Nephron (organoid): ENCODE measurements around the gene CEP97.
"Not testable (repeated sequence)": the region's sequence is repeated elsewhere in the genome, so short reads cannot be mapped to it uniquely, and the experiment has no call there.

Experiments
- H3K27ac Mint-ChIP-seq, 3 experiments: 2 replicates each; pipeline ENCODE4 v1.8.0; 2020; ENCODE audit warnings: mixed read lengths in 3 of 3, mild to moderate bottlenecking in 2 of 3, moderate library complexity in 1 of 3
- H3K27me3 Mint-ChIP-seq: 2 replicates; pipeline ENCODE4 v1.8.0; 2021; ENCODE audit warnings: low read depth, mild to moderate bottlenecking, moderate library complexity, mixed read lengths
- H3K36me3 Mint-ChIP-seq: 2 replicates; pipeline ENCODE4 v1.8.0; 2020; ENCODE audit warnings: low read depth, mixed read lengths
- H3K4me1 Mint-ChIP-seq: 2 replicates; pipeline ENCODE4 v1.8.0; 2020; ENCODE audit warnings: mixed read lengths
- H3K4me3 Mint-ChIP-seq, 3 experiments: 2 replicates each; pipeline ENCODE4 v1.8.0; 2020; ENCODE audit warnings: mild to moderate bottlenecking in 3 of 3, mixed read lengths in 3 of 3, moderate library complexity in 2 of 3
- H3K9me3 Mint-ChIP-seq: 2 replicates; pipeline ENCODE4 v1.8.0; 2020; ENCODE audit warnings: mixed read lengths
- CTCF ChIP-seq, 3 experiments: fragments of 200-600 bp; sonication (generic); IDR thresholded peaks; one replicate each; pipeline ENCODE4 v1.5.0; 2021; ENCODE audit warnings: antibody characterized with exemption in 3 of 3; ENCODE audit not compliant: unreplicated experiment in 3 of 3

The CEP97 gene

GRCh38 chr3:101701696-101702634, 22.4 kb upstream of the CEP97 start:
- Mint-ChIP-seq H3K4me3 (no peak overlapping the region), H3K4me1 (peaks cover 6% of the 10 kb centered on the region), H3K36me3 (no peaks in the 10 kb centered on the region), H3K27me3 (peaks cover 3% of the 10 kb centered on the region), H3K9me3 (no peaks in the 10 kb centered on the region), H3K27ac (no peak overlapping the region)
- no peak for TF ChIP-seq CTCF (IDR thresholded peaks at IDR 0.05; ENCODE audit: unreplicated experiment in 3 of 3)

DNA sequence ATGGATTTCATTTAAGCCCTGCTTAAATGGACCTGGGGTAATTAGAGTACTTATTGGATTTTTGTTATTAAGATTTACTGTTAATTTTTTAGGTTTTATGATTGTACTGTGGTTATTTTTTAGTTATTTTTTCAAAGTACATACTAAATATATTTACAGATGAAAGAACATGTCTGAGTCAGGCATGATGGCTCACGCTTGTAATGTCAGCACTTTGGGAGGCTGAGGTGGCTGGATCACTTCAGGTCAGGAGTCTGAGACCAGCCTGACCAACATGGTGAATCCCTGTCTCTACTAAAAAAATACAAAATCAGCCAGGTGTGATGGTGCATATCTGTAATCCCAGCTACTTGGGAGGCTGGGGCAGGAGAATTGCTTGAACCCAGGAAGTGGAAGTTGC, 21.7 kb upstream of the CEP97 start:
- Mint-ChIP-seq H3K4me3 (no peak overlapping the region), H3K9me3 (no peaks in the 10 kb centered on the region), H3K4me1 (peaks cover 5% of the 10 kb centered on the region), H3K27ac (no peak overlapping the region), H3K27me3 (peaks cover 3% of the 10 kb centered on the region), H3K36me3 (no peaks in the 10 kb centered on the region)
- TF ChIP-seq CTCF (IDR thresholded peaks at IDR 0.05; ENCODE audit: unreplicated experiment in 3 of 3): no peak

DNA sequence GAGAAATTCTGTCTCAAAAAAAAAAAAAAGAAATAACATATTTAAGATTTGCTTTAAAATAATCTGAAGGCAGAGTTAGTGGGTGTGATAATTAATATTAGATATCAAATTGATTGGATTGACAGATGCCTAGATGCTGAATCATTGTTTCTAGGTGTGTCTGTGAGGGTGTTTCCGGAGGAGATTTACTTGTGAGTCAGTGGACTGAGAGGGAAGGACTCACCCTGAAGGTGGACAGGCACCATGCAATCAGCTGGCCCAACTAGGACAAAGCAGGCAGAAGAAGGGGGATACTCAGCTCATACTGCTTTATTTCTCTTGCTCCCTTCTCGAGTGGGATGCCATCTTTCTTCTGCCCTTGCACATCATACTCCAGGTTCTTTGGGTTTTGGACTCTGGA, 21.2 kb upstream of the CEP97 start:
- Mint-ChIP-seq H3K36me3 (no peaks in the 10 kb centered on the region), H3K9me3 (no peaks in the 10 kb centered on the region), H3K27me3 (peaks cover 3% of the 10 kb centered on the region), H3K4me3 (no peak overlapping the region), H3K4me1 (peaks cover 5% of the 10 kb centered on the region), H3K27ac (no peak overlapping the region)
- no peak for TF ChIP-seq CTCF (IDR thresholded peaks at IDR 0.05; ENCODE audit: unreplicated experiment in 3 of 3)

- H3K27ac Mint-ChIP-seq, H3K4me3 Mint-ChIP-seq, H3K4me1 Mint-ChIP-seq, H3K9me3 Mint-ChIP-seq, H3K27me3 Mint-ChIP-seq, H3K36me3 Mint-ChIP-seq: not testable (repeated sequence)
Measured at GRCh38 chr3:101704639-101705038, 19.8 kb upstream of the CEP97 start.

DNA sequence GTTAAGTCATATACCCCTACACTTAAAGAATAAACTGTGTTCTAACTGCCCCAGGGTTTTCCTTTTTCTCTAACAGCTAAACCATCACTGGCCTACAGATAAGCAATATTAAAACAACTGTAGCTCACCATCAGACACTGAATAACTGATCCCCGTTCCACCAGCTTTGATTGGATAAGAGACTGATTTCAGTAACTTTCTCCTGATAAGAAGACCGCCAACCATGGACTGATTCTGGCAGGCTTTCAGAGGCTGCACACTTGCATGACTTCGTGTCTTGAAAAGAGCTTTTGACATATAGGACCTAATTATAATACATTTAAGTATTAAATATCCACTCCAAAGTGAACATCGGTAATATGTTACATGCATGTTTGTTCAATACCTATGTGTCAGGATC, 15.3 kb upstream of the CEP97 start:
- peaks cover 9% of the 10 kb centered on the region for H3K27me3 Mint-ChIP-seq
- H3K27ac Mint-ChIP-seq: no peak overlapping the region
- no peaks in the 10 kb centered on the region for H3K9me3 Mint-ChIP-seq
- H3K36me3 Mint-ChIP-seq: no peaks in the 10 kb centered on the region
- H3K4me1 Mint-ChIP-seq: no peaks in the 10 kb centered on the region
- TF ChIP-seq CTCF (IDR thresholded peaks at IDR 0.05; ENCODE audit: unreplicated experiment in 3 of 3): no peak
- H3K4me3 Mint-ChIP-seq: no peak overlapping the region

GRCh38 chr3:101718455-101718854, 6.0 kb upstream of the CEP97 start:
- no peak for TF ChIP-seq CTCF (IDR thresholded peaks at IDR 0.05; ENCODE audit: unreplicated experiment in 3 of 3)
- H3K4me3 Mint-ChIP-seq: no peak overlapping the region
- H3K4me1 Mint-ChIP-seq: peaks cover 15% of the 10 kb centered on the region
- H3K27ac Mint-ChIP-seq: no peak overlapping the region
- no peaks in the 10 kb centered on the region for H3K27me3 Mint-ChIP-seq
- H3K36me3 Mint-ChIP-seq: no peaks in the 10 kb centered on the region
- H3K9me3 Mint-ChIP-seq: no peaks in the 10 kb centered on the region
